Measurements from ENCODE around the gene RPP38.

- TF ChIP-seq EZH2 (IDR thresholded peaks at IDR 0.05; ENCODE audit: insufficient read depth, poor library complexity, severe bottlenecking) (no peak), EZH2phosphoT487 (IDR thresholded peaks at IDR 0.05; ENCODE audit: insufficient read depth, low read depth) (no peak)
These were observed 23.4 kb downstream of the RPP38 start for GRCh38 chr10:15120523-15120922.
